Measurements from ENCODE around the gene MCCC1.
"Not testable (repeated sequence)": the region's sequence is repeated elsewhere in the genome, so short reads cannot be mapped to it uniquely, and the experiment has no call there.

MCCC1 gene

GRCh38 chr3:183101040-183101439 is 1.7 kb upstream of the MCCC1 start:
- not testable (repeated sequence) for DNase-seq

GRCh38 chr3:183100376-183100775 is 1.1 kb upstream of the MCCC1 start:
- DNase-seq: no peak

GRCh38 chr3:183099838-183100204 is 525 bp upstream of the MCCC1 start:
- DNase-seq: no peak

- no peak for DNase-seq
Measured at GRCh38 chr3:183098536-183099025, 715 bp downstream of the MCCC1 start.

GRCh38 chr3:183094711-183095110 is 4.6 kb downstream of the MCCC1 start:
- no peak for DNase-seq

- no peak for DNase-seq
Measured at GRCh38 chr3:183092256-183092655, 7.0 kb downstream of the MCCC1 start.

GRCh38 chr3:183087184-183087583 is 12.1 kb downstream of the MCCC1 start:
- DNase-seq: no peak

GRCh38 chr3:183085634-183086390 is 13.5 kb downstream of the MCCC1 start:
- no peak for DNase-seq

GRCh38 chr3:183082355-183082915 is 16.9 kb downstream of the MCCC1 start:
- DNase-seq: no peak

GRCh38 chr3:183081459-183082183 is 17.7 kb downstream of the MCCC1 start:
- DNase-seq: no peak

GRCh38 chr3:183080628-183081027 is 18.7 kb downstream of the MCCC1 start:
- no peak for DNase-seq

- DNase-seq: no peak
Measured at GRCh38 chr3:183074881-183075280, 24.4 kb downstream of the MCCC1 start.

GRCh38 chr3:183074261-183074660 is 25.0 kb downstream of the MCCC1 start:
- no peak for DNase-seq

GRCh38 chr3:183073839-183074238 is 25.5 kb downstream of the MCCC1 start:
- no peak for DNase-seq

- no peak for DNase-seq
Measured at GRCh38 chr3:183070892-183071291, 28.4 kb downstream of the MCCC1 start.

GRCh38 chr3:183069086-183069485 is 30.2 kb downstream of the MCCC1 start:
- DNase-seq: no peak

- not testable (repeated sequence) for DNase-seq
Measured at GRCh38 chr3:183066891-183067290, 32.4 kb downstream of the MCCC1 start.

GRCh38 chr3:183064475-183064874 is 34.8 kb downstream of the MCCC1 start:
- no peak for DNase-seq

GRCh38 chr3:183061391-183062172 is 37.7 kb downstream of the MCCC1 start:
- no peak for DNase-seq

- DNase-seq: no peak
Measured at GRCh38 chr3:183058351-183058750, 40.9 kb downstream of the MCCC1 start.

- no peak for DNase-seq
Measured at GRCh38 chr3:183050706-183051105, 48.6 kb downstream of the MCCC1 start.

- DNase-seq: no peak
Measured at GRCh38 chr3:183046883-183047282, 52.4 kb downstream of the MCCC1 start.

- no peak for DNase-seq
Measured at GRCh38 chr3:183044547-183045229, 54.6 kb downstream of the MCCC1 start.
